Measurements from ENCODE around the gene DOCK7. TPM values are rescaled to one million over a fixed set of nuclear protein-coding genes. Genes with fewer than 3 reads are reported as not detected.

The DOCK7 gene
- total RNA-seq, 1 donor, result 110 TPM

DNA sequence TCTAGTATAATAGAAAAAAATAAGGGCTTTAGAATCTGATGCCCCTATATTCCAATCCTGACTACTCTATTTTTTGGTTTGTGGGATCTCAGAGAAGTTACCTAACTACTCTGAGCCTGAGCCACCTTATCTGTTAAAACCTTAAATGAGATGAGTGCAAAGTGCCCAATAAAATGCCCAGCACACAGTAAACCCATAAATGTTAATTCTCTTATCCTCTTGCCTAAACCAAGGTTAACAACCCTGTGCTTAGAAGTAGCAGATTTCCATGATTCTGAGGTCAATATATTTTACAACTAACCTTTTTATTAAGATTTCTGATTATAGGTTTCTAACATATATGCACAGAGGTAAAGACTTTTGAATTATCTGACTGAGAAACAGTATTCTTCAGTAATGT lies 35.8 kb downstream of the DOCK7 start:
- DNase-seq (ENCODE audit: low read depth), result no peak

DNA sequence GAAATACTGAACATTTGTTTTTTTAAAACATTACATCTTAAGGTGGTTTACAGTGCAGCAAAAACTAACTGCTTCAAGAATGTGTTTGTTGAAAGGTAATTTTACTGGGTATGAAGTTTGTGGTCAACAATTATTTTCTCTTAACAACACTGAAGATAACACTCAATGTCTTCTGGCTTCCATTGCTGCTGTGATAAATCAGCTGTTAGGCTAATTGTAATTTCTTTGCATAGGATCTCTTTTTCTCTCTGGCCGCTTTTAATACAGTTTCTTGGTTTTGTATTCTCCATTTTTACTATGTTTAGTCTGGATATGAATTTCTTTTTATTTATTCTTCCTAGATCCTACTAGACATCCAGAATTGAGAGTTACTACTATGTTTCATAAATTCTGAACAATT lies 44.9 kb downstream of the DOCK7 start:
- no peak overlapping the region for H3K4me3 ChIP-seq (ENCODE audit: low read depth, low read length)
- TF ChIP-seq, protein P1, sequence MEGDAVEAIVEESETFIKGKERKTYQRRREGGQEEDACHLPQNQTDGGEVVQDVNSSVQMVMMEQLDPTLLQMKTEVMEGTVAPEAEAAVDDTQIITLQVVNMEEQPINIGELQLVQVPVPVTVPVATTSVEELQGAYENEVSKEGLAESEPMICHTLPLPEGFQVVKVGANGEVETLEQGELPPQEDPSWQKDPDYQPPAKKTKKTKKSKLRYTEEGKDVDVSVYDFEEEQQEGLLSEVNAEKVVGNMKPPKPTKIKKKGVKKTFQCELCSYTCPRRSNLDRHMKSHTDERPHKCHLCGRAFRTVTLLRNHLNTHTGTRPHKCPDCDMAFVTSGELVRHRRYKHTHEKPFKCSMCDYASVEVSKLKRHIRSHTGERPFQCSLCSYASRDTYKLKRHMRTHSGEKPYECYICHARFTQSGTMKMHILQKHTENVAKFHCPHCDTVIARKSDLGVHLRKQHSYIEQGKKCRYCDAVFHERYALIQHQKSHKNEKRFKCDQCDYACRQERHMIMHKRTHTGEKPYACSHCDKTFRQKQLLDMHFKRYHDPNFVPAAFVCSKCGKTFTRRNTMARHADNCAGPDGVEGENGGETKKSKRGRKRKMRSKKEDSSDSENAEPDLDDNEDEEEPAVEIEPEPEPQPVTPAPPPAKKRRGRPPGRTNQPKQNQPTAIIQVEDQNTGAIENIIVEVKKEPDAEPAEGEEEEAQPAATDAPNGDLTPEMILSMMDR (IDR thresholded peaks at IDR 0.05; ENCODE audit: insufficient read depth, low read length), result no peak
- DNase-seq (ENCODE audit: low read depth), result no peak

More for the DNA sequence above, 35.8 kb downstream of the DOCK7 start:
- TF ChIP-seq, protein P1 (IDR thresholded peaks at IDR 0.05; ENCODE audit: insufficient read depth, low read length), result no peak
- no peak overlapping the region for H3K4me3 ChIP-seq (ENCODE audit: low read depth, low read length)

DNA sequence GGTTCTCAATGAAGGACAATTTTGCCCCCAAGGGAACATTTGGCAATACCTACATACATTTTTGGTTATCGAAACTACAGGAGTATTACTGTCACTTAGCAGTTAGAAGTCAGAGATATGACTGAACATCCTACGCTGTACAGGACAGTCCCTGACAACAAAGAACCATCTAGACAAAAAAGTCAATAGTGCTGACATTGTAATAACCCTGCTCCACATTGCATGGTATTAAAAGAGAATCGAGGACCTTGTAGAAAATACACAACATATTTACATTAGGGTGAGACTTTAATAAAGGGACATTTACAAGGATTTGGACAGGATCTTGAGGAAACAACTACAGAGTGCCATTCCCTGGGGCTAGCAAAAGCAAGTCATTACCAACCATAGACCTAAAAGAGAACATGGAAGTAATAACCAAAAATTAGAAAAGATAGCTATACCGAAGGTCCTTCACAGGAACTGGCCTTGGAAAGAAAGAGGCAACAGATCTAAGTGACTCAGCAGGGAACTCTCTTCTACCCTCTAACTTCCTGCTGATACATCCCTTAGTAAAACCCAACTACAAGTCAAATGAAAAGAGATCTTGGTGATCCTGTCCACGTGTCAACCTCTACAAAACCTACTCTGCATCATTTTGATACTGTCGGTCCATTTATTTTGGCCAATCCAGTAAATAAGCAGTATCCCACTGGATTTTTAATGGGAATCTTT lies 50.6 kb downstream of the DOCK7 start:
- no peak overlapping the region for H3K4me3 ChIP-seq (ENCODE audit: low read depth, low read length)
- TF ChIP-seq, protein P1 (IDR thresholded peaks at IDR 0.05; ENCODE audit: insufficient read depth, low read length), result no peak
- no peak for DNase-seq (ENCODE audit: low read depth)

DNA sequence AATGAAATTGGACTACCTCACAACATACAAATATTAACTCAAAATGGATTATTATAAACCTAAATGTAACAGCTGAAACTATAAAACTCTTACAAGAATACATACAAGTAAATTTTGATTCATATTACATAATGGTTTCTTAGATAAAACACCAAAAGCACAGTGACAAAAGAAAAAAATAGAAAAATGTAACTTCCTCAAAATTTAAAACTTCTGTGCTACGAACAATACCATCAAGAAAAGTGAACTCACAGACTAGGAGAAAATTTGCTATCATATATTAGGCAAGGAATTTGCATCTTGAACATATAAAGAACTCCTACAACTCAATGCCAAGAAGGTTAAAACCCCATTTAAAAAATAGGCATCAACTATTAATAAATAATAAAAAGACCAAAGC lies 59.7 kb downstream of the DOCK7 start:
- no peak for DNase-seq (ENCODE audit: low read depth)
- H3K4me3 ChIP-seq (ENCODE audit: low read depth, low read length), result no peak overlapping the region
- TF ChIP-seq, protein P1 (IDR thresholded peaks at IDR 0.05; ENCODE audit: insufficient read depth, low read length), result no peak

DNA sequence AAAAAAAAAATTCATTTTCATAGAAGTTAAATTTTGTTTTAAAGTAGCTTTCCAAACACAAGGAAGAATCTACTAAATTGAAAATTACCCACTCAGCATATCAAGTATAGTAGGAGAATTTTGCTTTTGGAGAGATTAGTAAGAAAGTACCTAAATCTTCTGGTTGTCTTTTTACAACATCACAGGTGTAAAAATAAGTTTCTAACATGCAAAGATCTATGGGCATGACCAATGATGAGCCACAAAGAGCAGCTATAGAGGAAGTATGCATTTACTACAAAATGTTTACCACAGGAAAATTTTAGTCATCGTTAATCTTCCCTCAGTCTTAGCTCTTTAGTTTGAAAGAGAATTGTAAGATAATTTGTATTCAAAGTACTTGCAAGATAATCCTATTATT lies 62.8 kb downstream of the DOCK7 start:
- no peak for DNase-seq (ENCODE audit: low read depth)
- no peak overlapping the region for H3K4me3 ChIP-seq (ENCODE audit: low read depth, low read length)
- TF ChIP-seq, protein P1 (IDR thresholded peaks at IDR 0.05; ENCODE audit: insufficient read depth, low read length), result no peak

DNA sequence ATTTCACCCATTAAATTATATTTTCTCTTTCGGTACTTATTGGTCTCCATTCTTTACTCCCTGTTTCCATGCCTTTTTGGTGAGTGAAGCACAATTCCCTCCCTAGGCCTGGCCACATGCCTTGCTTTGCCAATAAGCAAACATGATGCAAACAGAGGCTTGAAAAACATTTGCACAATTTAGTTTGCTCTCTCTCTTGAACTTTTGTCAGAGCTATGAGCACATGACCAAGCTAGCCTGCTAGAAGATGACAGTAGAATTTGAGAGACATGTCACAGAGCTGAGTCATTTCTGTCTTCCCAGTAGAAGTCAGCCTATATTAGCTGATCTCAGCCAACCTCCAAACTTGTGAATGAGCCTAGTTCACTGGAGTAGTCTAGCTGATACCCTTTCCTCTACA lies 66.3 kb downstream of the DOCK7 start:
- TF ChIP-seq, protein P1 (IDR thresholded peaks at IDR 0.05; ENCODE audit: insufficient read depth, low read length), result no peak
- peak; percentile 81 for DNase-seq (ENCODE audit: low read depth)
- no peak overlapping the region for H3K4me3 ChIP-seq (ENCODE audit: low read depth, low read length)

DNA sequence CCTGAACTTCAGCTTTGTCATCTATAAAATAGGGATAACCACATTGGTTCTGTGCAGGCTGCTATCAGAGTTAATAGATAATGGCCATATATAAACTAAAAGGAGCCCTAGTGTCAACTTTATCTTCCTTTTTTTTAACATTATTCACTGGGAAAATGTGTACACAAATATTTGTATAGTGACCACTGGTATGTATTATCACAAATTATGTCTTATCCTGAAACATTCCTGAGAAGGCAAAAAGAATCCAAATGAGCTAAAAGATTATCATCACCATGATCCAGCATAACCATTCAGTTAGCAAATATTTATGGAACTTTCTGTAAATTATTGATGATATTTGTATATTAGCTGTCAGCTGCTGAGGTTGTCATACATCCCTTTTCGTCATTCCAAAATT lies 74.3 kb downstream of the DOCK7 start:
- peak; percentile 27 for DNase-seq (ENCODE audit: low read depth)
- TF ChIP-seq, protein P1 (IDR thresholded peaks at IDR 0.05; ENCODE audit: insufficient read depth, low read length), result no peak
- H3K4me3 ChIP-seq (ENCODE audit: low read depth, low read length), result no peak overlapping the region
